IMR-90 (cell line): Measurements from ENCODE around the gene OSCP1. TPM values are rescaled to one million over a fixed set of nuclear protein-coding genes. Genes with fewer than 3 reads are reported as not detected.

ENCODE experiments used
- ATAC-seq: fragments of 200-7000 bp; cut with Tn5 transposase; 2 replicates; pipeline ENCODE4 v1.9.1; 2020; ENCODE audit warnings: low read depth, mild to moderate bottlenecking, moderate library complexity
- BruUV-seq: library from RNA; stranded (reverse); fragments of 400-500 nt; replicated peaks from 2 replicates; lab custom pipeline; 2021; lab: Mats Ljungman, UMichigan
- CTCF ChIA-PET: fragments of 300-600 bp; formaldehyde crosslinking; extraction: SDS; loops from one replicate; lab custom pipeline; 2021; ENCODE audit warnings: antibody characterized with exemption; lab: Yijun Ruan, JAX
- POLR2A ChIA-PET: fragments of 300-600 bp; sonication (Branson Sonifier 250); formaldehyde crosslinking; loops from one replicate; lab custom pipeline; 2022; ENCODE audit warnings: antibody characterized with exemption; ENCODE audit not compliant: unreplicated experiment; lab: Charles Lee
- DNase-seq: peaks from one replicate; pipeline ENCODE4 v3.0.0; 2013
- H2AFZ ChIP-seq: replicated peaks from 2 replicates; pipeline ENCODE3; 2013; ENCODE audit warnings: low read length, mild to moderate bottlenecking; ENCODE audit not compliant: poor library complexity
- H2AK5ac ChIP-seq: 2 replicates; pipeline ENCODE4 v1.6.1; 2013; ENCODE audit warnings: low read depth, low read length, inconsistent platforms
- H2AK9ac ChIP-seq: replicated peaks from 2 replicates; pipeline ENCODE3; 2013; ENCODE audit warnings: mild to moderate bottlenecking, low read depth, low read length, moderate library complexity; ENCODE audit not compliant: poor library complexity
- H2BK120ac ChIP-seq: 2 replicates; pipeline ENCODE4 v1.6.1; 2013; ENCODE audit warnings: low read depth, low read length, inconsistent platforms
- H2BK15ac ChIP-seq: 3 replicates; pipeline ENCODE4 v1.6.1; 2013; ENCODE audit warnings: low read depth, low read length, inconsistent platforms
- H2BK20ac ChIP-seq: 2 replicates; pipeline ENCODE4 v1.6.1; 2013; ENCODE audit warnings: low read depth, mild to moderate bottlenecking, inconsistent platforms, low read length, moderate library complexity
- H2BK5ac ChIP-seq: 2 replicates; pipeline ENCODE4 v1.6.1; 2013; ENCODE audit warnings: mild to moderate bottlenecking, low read depth, low read length, inconsistent platforms; ENCODE audit not compliant: poor library complexity, severe bottlenecking
- H3K14ac ChIP-seq: replicated peaks from 2 replicates; pipeline ENCODE4 v1.6.1; 2013; ENCODE audit warnings: low read depth, low read length, inconsistent platforms
- H3K18ac ChIP-seq: 2 replicates; pipeline ENCODE4 v1.6.1; 2013; ENCODE audit warnings: low read depth, low read length, control low read depth
- H3K23ac ChIP-seq: 2 replicates; pipeline ENCODE4 v1.6.1; 2013; ENCODE audit warnings: low read depth, low read length, inconsistent platforms
- H3K27ac ChIP-seq: 2 replicates; pipeline ENCODE4 v1.5.1; 2013; ENCODE audit warnings: mild to moderate bottlenecking, control low read depth, low read length; ENCODE audit not compliant: insufficient read depth
- H3K27me3 ChIP-seq: 2 replicates; pipeline ENCODE4 v1.6.1; 2013; ENCODE audit warnings: low read length; ENCODE audit not compliant: control insufficient read depth, insufficient read depth
- H3K36me3 ChIP-seq: 2 replicates; pipeline ENCODE4 v1.6.1; 2013; ENCODE audit warnings: low read length, mixed read lengths; ENCODE audit not compliant: control insufficient read depth, insufficient read depth
- H3K4ac ChIP-seq: 2 replicates; pipeline ENCODE4 v1.6.1; 2013; ENCODE audit warnings: low read depth, low read length, inconsistent platforms
- H3K4me1 ChIP-seq: 2 replicates; pipeline ENCODE4 v1.6.1; 2013; ENCODE audit warnings: low read length, mixed read lengths; ENCODE audit not compliant: control insufficient read depth, insufficient read depth
- H3K4me2 ChIP-seq: 2 replicates; pipeline ENCODE4 v1.6.1; 2013; ENCODE audit warnings: low read depth, mild to moderate bottlenecking, control low read depth, low read length, moderate library complexity
- H3K4me3 ChIP-seq: 2 replicates; pipeline ENCODE4 v1.5.1; 2013; ENCODE audit warnings: low read depth, mild to moderate bottlenecking, control low read depth, low read length, moderate library complexity; ENCODE audit not compliant: insufficient read depth
- H3K56ac ChIP-seq: 2 replicates; pipeline ENCODE4 v1.6.1; 2013; ENCODE audit warnings: low read length, inconsistent platforms; ENCODE audit not compliant: insufficient read depth; ENCODE audit errors: extremely low read depth
- H3K79me1 ChIP-seq, 2 experiments: 2 replicates each; pipeline ENCODE4 v1.6.1; 2013; ENCODE audit warnings: low read length in 2 of 2, inconsistent platforms in 1 of 2, low read depth in 1 of 2
- H3K9ac ChIP-seq: 2 replicates; pipeline ENCODE4 v1.6.1; 2013; ENCODE audit warnings: low read depth, low read length, control low read depth
- H3K9me1 ChIP-seq: 2 replicates; pipeline ENCODE4 v1.6.1; 2013; ENCODE audit warnings: low read length, inconsistent platforms; ENCODE audit not compliant: insufficient read depth
- H3K9me3 ChIP-seq: 2 replicates; pipeline ENCODE4 v1.6.1; 2013; ENCODE audit warnings: low read length; ENCODE audit not compliant: control insufficient read depth, insufficient read depth
- H4K20me1 ChIP-seq: 2 replicates; pipeline ENCODE4 v1.6.1; 2013; ENCODE audit warnings: low read length, inconsistent platforms; ENCODE audit not compliant: insufficient read depth
- H4K5ac ChIP-seq: 2 replicates; pipeline ENCODE4 v1.6.1; 2013; ENCODE audit warnings: mild to moderate bottlenecking, low read depth, low read length, control low read depth
- H4K8ac ChIP-seq, 2 experiments: 2 replicates each; pipeline ENCODE4 v1.6.1; 2013; ENCODE audit warnings: low read depth in 2 of 2, low read length in 2 of 2, control low read depth in 1 of 2, inconsistent platforms in 1 of 2
- H4K91ac ChIP-seq: 2 replicates; pipeline ENCODE4 v1.6.1; 2013; ENCODE audit warnings: low read depth, low read length, inconsistent platforms; ENCODE audit not compliant: insufficient read depth
- BHLHE40 ChIP-seq: fragments of 150-350 bp; IDR thresholded peaks from 2 replicates; pipeline ENCODE4 v1.6.1; 2016; ENCODE audit warnings: mild to moderate bottlenecking, low read depth, low read length
- CEBPB ChIP-seq: IDR thresholded peaks from 2 replicates; pipeline ENCODE4 v1.6.1; 2012; ENCODE audit warnings: low read depth, low read length, improper control_type of control experiment
- CHD1 ChIP-seq: IDR thresholded peaks from 2 replicates; pipeline ENCODE4 v1.6.1; 2012; ENCODE audit warnings: low read depth, low read length, improper control_type of control experiment
- CTCF ChIP-seq: conservative IDR thresholded peaks from 2 replicates; pipeline ENCODE4 v1.5.1; 2012; ENCODE audit warnings: mild to moderate bottlenecking, low read depth, low read length, improper control_type of control experiment
- ELK1 ChIP-seq: fragments of 150-350 bp; IDR thresholded peaks from 2 replicates; pipeline ENCODE4 v1.6.1; 2016; ENCODE audit warnings: low read depth, mild to moderate bottlenecking, low read length, moderate library complexity, borderline replicate concordance
- FOS ChIP-seq: fragments of 150-350 bp; IDR thresholded peaks from 2 replicates; pipeline ENCODE4 v1.6.1; 2016; ENCODE audit warnings: low read depth, low read length
- MAFK ChIP-seq: IDR thresholded peaks from 2 replicates; pipeline ENCODE4 v1.6.1; 2012; ENCODE audit warnings: low read depth, low read length, improper control_type of control experiment
- MAZ ChIP-seq: IDR thresholded peaks from 2 replicates; pipeline ENCODE4 v1.6.1; 2012; ENCODE audit warnings: low read depth, mild to moderate bottlenecking, low read length, improper control_type of control experiment, moderate library complexity, borderline replicate concordance
- MXI1 ChIP-seq: IDR thresholded peaks from 2 replicates; pipeline ENCODE4 v1.6.1; 2012; ENCODE audit warnings: low read depth, mild to moderate bottlenecking, low read length, moderate library complexity, borderline replicate concordance
- NFE2L2 ChIP-seq: fragments of 150-350 bp; IDR thresholded peaks from 2 replicates; pipeline ENCODE4 v1.6.1; 2016; ENCODE audit warnings: low read depth, mild to moderate bottlenecking, low read length
- POLR2A ChIP-seq: IDR thresholded peaks from 2 replicates; pipeline ENCODE4 v1.6.1; 2012; ENCODE audit warnings: mild to moderate bottlenecking, low read depth, low read length
- RAD21 ChIP-seq: IDR thresholded peaks from 2 replicates; pipeline ENCODE4 v1.6.1; 2012; ENCODE audit warnings: low read length, improper control_type of control experiment
- RCOR1 ChIP-seq: IDR thresholded peaks from 2 replicates; pipeline ENCODE4 v1.6.1; 2012; ENCODE audit warnings: mild to moderate bottlenecking, low read length, improper control_type of control experiment; ENCODE audit not compliant: insufficient replicate concordance
- RFX5 ChIP-seq: IDR thresholded peaks from 2 replicates; pipeline ENCODE4 v1.8.0; 2012; ENCODE audit warnings: low read depth, mild to moderate bottlenecking, low read length, moderate library complexity
- SMC3 ChIP-seq: fragments of 150-350 bp; IDR thresholded peaks from 2 replicates; pipeline ENCODE4 v1.6.1; 2016; ENCODE audit warnings: low read depth, mild to moderate bottlenecking, antibody characterized with exemption, low read length, moderate library complexity
- USF2 ChIP-seq: fragments of 150-350 bp; IDR thresholded peaks from 2 replicates; pipeline ENCODE4 v1.6.1; 2017; ENCODE audit warnings: mild to moderate bottlenecking, antibody characterized with exemption, low read length, low read depth
- whole genome bisulfite sequencing, 2 experiments: methylation state at CpG; one replicate each; pipeline versions ENCODE4 v1.1.5 to v1.1.7; 2013; ENCODE audit warnings: missing lambda C conversion rate in 2 of 2; ENCODE audit not compliant: insufficient read length in 1 of 2; ENCODE audit errors: extremely low coverage in 2 of 2; 5-methylcytosine and 5-hydroxymethylcytosine counted together
- dilution Hi-C: fragments of 300-500 bp; cut with HindIII; formaldehyde crosslinking; loops from one replicate; pipeline ENCODE4 v1.14.3; 2018; ENCODE audit warnings: low sequenced_read_pairs; ENCODE audit not compliant: unreplicated experiment
- in situ Hi-C: fragments of 300-500 bp; cut with MboI; formaldehyde crosslinking; loops from 3 replicates; pipeline ENCODE4 v1.14.3; 2019; ENCODE audit warnings: low sequenced_read_pairs, inconsistent platforms, mixed read lengths
- intact Hi-C: fragments of 100-400 bp; cut with micrococcal nuclease; formaldehyde crosslinking; loops from 2 replicates; pipeline ENCODE4 v1.10.0; 2022
- polyA plus RNA-seq, 3 experiments: library from polyadenylated mRNA; depleted of rRNA; stranded (reverse); fragments of >200 nt; gene quantifications; 2 replicates each; pipeline ENCODE4 v1.2.3, GENCODE V29; 2012; ENCODE audit warnings: low replicate concordance in 1 of 3
- total RNA-seq: library from RNA; depleted of rRNA; stranded (reverse); fragments of >200 nt; gene quantifications from 2 replicates; pipeline ENCODE4 v1.2.3, GENCODE V29; 2012

The OSCP1 gene
- total and polyA plus RNA-seq, 2 of the 4 experiments (the other 2 are of a cell fraction) = 7.8 to 11.8 TPM

GRCh38 chr1:36484099-36484498, 33.8 kb upstream of the OSCP1 start:
- H3K56ac ChIP-seq = no peak overlapping the region
- DNase-seq (no peak), ATAC-seq (no peak)
- H3K79me1 ChIP-seq = no peaks in the 10 kb centered on the region
- intact Hi-C loops = no loop called here
- H2AFZ ChIP-seq = no peak overlapping the region
- no peak overlapping the region for H3K4me3 ChIP-seq
- in situ Hi-C loops = no loop called here
- H3K4me1 ChIP-seq = no peaks in the 10 kb centered on the region
- H3K4ac ChIP-seq = no peak overlapping the region
- no peaks in the 10 kb centered on the region for H3K9me3 ChIP-seq
- no peak overlapping the region for H2BK20ac ChIP-seq
- H3K36me3 ChIP-seq = no peaks in the 10 kb centered on the region
- H4K20me1 ChIP-seq = no peaks in the 10 kb centered on the region
- no TSS peak for BruUV-seq
- ChIA-PET CTCF (no interaction called here), POLR2A (no interaction called here)
- no peak overlapping the region for H2BK5ac ChIP-seq
- no peak overlapping the region for H3K23ac ChIP-seq
- no peak overlapping the region for H4K8ac ChIP-seq
- H4K5ac ChIP-seq = no peak overlapping the region
- no peak overlapping the region for H3K14ac ChIP-seq
- H3K9me1 ChIP-seq = no peaks in the 10 kb centered on the region
- dilution Hi-C loops = no loop called here
- no peak overlapping the region for H3K4me2 ChIP-seq
- WGBS, 2 experiments = 60% methylated on average over 2 of the region's 2 CpGs; no CpG with 5 or more reads in 1 of the 2 experiments
- H3K9ac ChIP-seq = no peak overlapping the region
- no peak overlapping the region for H2BK15ac ChIP-seq
- no peak overlapping the region for H2BK120ac ChIP-seq
- H2AK5ac ChIP-seq = no peak overlapping the region
- TF ChIP-seq USF2 = no peak
- no peak for TF ChIP-seq MXI1
- no peak for TF ChIP-seq CHD1
- TF ChIP-seq BHLHE40 = no peak
- no peak for TF ChIP-seq NFE2L2
- TF ChIP-seq MAFK = no peak
- no peak for TF ChIP-seq CEBPB
- TF ChIP-seq MAZ = no peak
- TF ChIP-seq CTCF = no peak
- no peak for TF ChIP-seq FOS
- TF ChIP-seq ELK1 = no peak
- no peak for TF ChIP-seq RAD21
- TF ChIP-seq RCOR1 = no peak
- TF ChIP-seq SMC3 = no peak
- TF ChIP-seq POLR2A = no peak
- TF ChIP-seq RFX5 = no peak
- no peak overlapping the region for H3K18ac ChIP-seq
- H2AK9ac ChIP-seq = no peak overlapping the region
- no peak overlapping the region for H4K91ac ChIP-seq
- H3K27me3 ChIP-seq = peaks cover 42% of the 10 kb centered on the region
- no peak overlapping the region for H3K27ac ChIP-seq
